SK-N-SH (cell line): Measurements from ENCODE around the gene TANGO6.

ENCODE experiments used
- EZH2phosphoT487 ChIP-seq: fragments of 200-600 bp; sonication (generic); IDR thresholded peaks from 2 replicates; pipeline ENCODE4 v1.6.1; 2017; ENCODE audit warnings: low read depth, mixed run types, mild to moderate bottlenecking, antibody characterized with exemption, moderate library complexity, borderline replicate concordance
- MAX ChIP-seq: IDR thresholded peaks from 2 replicates; pipeline ENCODE4 v1.4.0; 2012; ENCODE audit warnings: low read depth
- RAD21 ChIP-seq: IDR thresholded peaks from 2 replicates; pipeline ENCODE4 v1.6.1; 2012; ENCODE audit warnings: mild to moderate bottlenecking, low read length
- ZBTB33 ChIP-seq: IDR thresholded peaks from 2 replicates; pipeline ENCODE4 v1.4.0; 2012; ENCODE audit warnings: low read depth, borderline replicate concordance

GRCh38 chr16:68860978-68861892, 17.9 kb downstream of the TANGO6 start:
- TF ChIP-seq MAX = no peak
- no peak for TF ChIP-seq EZH2phosphoT487
- no peak for TF ChIP-seq RAD21
- no peak for TF ChIP-seq ZBTB33
